GM19193 (cell line): ENCODE data around the gene ANGPTL3.

Experiments used
- POLR2A ChIP-seq: IDR thresholded peaks from 4 replicates; pipeline ENCODE4 v1.6.1; 2011; ENCODE audit not compliant: insufficient read depth, insufficient read length; ENCODE audit errors: extremely low read depth

Gene ANGPTL3

DNA sequence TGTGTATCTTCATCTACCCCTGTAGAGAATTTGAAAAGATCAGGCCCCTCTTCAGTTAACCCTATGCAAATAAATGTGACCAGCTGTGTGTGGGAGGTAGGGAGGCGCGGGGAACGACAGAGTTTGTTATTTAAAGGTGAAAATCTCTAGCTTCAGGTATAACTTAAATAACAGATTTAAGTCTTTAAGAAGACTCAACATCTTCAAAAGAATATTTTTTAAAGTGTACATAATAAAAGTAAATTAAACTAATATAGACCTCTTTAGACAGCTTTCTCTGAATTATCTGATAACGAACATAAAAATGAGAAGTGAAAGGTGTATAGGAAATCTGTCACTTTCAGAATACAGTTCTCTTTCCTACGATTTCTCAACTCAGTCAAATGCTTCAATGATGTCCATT, 16.0 kb downstream of the ANGPTL3 start:
- no peak for TF ChIP-seq POLR2A

GRCh38 chr1:62613890-62614289, 16.6 kb downstream of the ANGPTL3 start:
- no peak for TF ChIP-seq POLR2A

DNA sequence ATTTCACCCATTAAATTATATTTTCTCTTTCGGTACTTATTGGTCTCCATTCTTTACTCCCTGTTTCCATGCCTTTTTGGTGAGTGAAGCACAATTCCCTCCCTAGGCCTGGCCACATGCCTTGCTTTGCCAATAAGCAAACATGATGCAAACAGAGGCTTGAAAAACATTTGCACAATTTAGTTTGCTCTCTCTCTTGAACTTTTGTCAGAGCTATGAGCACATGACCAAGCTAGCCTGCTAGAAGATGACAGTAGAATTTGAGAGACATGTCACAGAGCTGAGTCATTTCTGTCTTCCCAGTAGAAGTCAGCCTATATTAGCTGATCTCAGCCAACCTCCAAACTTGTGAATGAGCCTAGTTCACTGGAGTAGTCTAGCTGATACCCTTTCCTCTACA, 24.6 kb downstream of the ANGPTL3 start:
- TF ChIP-seq POLR2A, result no peak

GRCh38 chr1:62625415-62625814, 28.1 kb downstream of the ANGPTL3 start:
- no peak for TF ChIP-seq POLR2A

- no peak for TF ChIP-seq POLR2A
Observed at GRCh38 chr1:62628506-62628905, 31.2 kb downstream of the ANGPTL3 start.

DNA sequence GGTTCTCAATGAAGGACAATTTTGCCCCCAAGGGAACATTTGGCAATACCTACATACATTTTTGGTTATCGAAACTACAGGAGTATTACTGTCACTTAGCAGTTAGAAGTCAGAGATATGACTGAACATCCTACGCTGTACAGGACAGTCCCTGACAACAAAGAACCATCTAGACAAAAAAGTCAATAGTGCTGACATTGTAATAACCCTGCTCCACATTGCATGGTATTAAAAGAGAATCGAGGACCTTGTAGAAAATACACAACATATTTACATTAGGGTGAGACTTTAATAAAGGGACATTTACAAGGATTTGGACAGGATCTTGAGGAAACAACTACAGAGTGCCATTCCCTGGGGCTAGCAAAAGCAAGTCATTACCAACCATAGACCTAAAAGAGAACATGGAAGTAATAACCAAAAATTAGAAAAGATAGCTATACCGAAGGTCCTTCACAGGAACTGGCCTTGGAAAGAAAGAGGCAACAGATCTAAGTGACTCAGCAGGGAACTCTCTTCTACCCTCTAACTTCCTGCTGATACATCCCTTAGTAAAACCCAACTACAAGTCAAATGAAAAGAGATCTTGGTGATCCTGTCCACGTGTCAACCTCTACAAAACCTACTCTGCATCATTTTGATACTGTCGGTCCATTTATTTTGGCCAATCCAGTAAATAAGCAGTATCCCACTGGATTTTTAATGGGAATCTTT, 40.2 kb downstream of the ANGPTL3 start:
- no peak for TF ChIP-seq POLR2A

DNA sequence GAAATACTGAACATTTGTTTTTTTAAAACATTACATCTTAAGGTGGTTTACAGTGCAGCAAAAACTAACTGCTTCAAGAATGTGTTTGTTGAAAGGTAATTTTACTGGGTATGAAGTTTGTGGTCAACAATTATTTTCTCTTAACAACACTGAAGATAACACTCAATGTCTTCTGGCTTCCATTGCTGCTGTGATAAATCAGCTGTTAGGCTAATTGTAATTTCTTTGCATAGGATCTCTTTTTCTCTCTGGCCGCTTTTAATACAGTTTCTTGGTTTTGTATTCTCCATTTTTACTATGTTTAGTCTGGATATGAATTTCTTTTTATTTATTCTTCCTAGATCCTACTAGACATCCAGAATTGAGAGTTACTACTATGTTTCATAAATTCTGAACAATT, 46.0 kb downstream of the ANGPTL3 start:
- no peak for TF ChIP-seq POLR2A

DNA sequence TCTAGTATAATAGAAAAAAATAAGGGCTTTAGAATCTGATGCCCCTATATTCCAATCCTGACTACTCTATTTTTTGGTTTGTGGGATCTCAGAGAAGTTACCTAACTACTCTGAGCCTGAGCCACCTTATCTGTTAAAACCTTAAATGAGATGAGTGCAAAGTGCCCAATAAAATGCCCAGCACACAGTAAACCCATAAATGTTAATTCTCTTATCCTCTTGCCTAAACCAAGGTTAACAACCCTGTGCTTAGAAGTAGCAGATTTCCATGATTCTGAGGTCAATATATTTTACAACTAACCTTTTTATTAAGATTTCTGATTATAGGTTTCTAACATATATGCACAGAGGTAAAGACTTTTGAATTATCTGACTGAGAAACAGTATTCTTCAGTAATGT, 55.1 kb downstream of the ANGPTL3 start:
- no peak for TF ChIP-seq POLR2A

DNA sequence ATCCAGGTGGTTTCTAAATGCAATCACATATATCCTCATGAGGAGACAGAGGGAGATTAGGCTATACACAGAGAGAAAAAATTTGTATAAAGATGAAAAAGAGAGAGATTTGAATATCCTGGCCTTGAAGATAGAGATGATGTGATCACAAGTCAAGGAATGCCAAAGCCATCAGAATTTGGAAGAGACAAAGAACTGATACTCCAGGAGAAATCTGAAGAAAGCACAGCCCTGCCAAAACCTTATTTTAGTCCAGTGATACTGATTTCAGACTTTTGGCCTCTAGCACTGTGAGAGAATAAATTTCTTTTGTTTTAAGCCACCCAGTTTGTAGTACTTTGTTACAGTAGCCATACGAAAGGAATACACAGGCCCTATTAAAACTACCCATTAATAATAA, 57.4 kb downstream of the ANGPTL3 start:
- no peak for TF ChIP-seq POLR2A
